RKO (cell line): Measurements from ENCODE around the gene POLD2.

Experiments used
- DNase-seq: peaks from one replicate; pipeline ENCODE4 v3.0.0-alpha.2; 2016; ENCODE audit warnings: low spot score

POLD2 gene

DNA sequence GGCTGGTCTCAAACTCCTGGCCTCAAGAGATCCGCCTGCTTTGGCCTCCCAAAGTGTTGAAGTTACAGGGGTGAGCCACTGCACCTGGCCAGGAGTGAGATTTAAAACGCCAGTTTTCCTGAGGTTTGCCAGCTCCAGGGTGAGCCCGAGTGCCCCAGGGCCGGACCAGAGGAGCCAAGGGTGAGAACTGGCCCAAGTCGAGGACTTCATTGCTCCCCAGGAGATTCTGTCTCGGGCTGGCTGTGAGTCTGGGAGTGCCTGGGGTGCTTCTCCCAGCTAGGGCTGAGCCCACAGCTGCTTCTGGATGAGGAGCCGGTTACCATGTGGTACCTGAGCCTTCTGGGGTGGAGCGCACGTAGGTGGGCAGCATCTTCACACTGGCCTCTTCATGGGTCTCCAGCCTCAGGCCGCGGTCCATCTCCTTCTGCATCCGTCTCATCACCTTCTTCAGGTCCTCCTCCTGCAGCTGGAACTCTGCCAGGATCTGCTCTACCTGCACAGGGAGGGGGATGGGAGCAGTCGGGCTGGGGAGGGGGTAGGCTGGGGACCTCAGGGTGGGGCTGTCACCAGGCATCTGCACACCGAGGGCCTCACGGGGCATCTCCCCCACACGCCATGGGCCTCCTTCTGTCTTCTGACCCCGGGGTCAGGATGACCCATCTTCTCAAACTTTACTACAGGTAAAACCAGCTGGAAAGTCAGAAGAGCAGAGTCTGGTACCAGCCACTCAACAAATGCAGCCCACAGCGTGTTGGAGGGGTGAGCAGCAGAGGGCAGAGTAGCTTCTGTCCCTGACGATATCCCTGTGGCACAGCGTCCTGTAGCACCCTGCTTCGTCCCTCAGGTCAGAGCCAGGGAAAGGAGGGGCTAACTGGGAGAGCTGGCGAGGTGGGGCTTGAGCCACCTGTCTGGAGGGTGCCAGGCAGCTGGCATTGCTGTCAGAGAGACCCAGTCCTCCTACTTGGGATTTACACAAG is 29.9 kb upstream of the POLD2 start:
- DNase-seq: no peak

DNA sequence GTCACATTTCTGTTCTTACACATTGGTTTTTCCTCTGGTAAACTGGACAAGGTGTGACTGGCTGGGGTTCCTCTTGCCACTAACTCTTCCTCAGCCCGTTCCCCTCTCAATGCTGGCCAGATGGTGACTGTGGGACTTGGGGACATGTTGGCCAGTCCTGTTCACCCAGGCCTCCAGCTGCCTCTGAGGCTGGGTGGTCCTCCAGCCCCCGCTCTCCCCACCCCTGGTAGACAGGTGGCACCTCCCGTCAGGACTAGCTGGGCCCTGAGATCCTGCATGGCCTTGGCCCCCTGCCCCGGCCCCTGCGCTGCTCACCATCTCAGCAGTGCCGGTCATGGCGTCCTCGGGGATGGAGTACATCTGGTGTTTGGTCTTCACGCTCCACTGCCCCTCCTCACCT is 28.6 kb upstream of the POLD2 start:
- DNase-seq: no peak

DNA sequence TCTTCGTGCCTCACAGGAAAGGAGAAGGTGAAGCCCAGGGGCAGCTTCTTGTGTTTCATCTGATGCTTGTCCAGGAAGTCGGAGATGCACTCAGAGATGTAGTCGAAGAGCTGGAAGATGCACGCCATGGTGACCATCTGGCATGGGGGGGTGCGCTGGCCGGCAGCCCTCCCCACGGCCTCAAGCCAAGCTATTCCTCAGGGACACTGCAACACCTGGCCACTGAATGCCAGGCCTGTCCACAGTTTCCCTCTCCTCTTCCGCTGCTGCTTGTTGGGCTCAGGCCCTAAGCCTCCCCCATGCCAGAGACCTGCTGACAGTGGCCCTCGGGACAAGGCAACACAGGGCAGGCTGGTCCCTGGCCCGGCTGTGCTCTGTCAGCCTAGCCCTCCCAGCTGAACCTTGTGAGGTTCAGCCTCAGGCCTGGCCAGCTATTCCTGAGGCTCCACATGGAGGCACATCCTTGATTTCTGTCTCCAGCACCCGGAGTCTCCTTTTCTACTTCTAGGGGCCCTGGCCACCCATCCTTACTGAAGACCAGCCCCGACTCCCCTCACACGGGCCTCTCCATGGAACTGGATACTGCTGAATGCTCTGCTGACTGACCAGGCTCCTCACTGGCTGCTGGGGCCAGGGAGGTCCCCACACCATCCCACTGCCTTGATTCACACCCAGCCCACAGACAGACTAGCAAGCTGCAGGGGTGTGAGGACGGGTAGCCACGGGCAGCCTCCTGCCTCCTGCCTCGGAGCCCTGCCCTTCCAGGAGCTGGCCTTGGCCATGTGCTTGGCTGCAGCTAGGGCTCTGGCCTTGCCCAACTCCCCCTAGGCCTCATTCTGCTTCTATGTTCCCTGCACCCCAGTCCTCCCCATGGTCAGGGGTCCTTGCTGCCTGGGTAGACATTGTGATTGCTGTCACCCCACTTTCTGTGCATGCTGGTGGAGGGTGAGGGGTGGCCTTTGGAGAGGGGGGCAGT is 27.9 kb upstream of the POLD2 start:
- DNase-seq: no peak

DNA sequence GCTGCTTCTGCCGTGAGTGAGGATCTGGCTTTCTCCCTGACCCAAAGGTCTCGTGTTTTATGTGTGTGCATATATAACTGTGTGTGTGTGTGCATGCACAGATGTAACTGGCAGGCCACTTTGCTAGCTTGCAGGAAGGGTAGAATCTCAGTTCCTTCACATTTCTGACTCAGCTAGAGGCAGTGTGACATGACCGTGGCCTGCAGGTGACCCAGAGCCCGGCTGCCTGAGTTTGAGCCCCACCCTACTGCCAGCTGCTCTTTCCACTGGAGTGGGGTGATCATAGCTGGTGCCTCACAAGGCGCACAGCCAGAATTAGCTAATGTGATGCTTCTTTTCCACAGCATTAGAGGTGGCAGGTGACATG is 27.1 kb upstream of the POLD2 start:
- DNase-seq: no peak

DNA sequence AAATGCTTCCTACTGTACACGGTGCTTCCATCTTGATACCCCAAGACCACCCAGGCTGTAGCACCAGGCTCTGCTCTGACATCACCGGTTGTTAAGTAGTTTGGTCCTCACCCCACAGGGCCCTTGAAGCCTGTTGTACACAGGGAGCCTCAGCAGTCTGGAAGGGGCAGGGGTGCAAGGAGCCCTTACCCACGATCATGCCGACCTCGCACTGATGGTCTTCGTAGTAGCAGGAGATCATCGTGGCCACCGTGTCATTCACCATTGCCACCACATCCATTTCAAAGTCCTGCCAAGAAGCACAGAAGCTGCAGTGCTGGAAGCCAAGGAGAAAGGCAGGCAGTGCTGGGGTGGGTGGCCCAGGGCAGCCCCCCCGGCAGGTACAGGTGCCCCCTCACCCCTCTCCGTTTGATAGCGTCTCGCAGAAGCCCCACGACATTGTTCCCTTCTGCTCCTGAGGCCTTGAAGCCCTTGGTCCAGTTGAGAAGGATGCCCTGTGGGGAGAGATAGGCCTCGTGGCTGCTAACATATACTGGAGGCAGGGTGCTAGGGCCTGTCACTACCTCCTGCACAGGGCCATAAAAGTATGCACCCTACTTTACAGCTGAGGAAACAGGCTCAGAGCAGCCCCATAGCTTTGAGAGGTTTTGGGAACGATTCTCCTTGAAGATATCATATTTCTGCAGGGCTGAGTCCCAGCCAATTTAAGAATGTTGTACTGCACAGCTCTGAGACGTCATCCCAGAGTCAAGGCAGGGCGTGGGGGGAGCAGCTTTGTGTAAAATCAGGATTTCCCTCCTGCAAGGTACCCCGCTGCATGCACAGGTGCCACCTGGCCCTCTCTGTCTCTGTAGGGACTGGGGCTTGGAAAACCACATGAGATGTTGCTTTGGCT is 26.5 kb upstream of the POLD2 start:
- no peak for DNase-seq

DNA sequence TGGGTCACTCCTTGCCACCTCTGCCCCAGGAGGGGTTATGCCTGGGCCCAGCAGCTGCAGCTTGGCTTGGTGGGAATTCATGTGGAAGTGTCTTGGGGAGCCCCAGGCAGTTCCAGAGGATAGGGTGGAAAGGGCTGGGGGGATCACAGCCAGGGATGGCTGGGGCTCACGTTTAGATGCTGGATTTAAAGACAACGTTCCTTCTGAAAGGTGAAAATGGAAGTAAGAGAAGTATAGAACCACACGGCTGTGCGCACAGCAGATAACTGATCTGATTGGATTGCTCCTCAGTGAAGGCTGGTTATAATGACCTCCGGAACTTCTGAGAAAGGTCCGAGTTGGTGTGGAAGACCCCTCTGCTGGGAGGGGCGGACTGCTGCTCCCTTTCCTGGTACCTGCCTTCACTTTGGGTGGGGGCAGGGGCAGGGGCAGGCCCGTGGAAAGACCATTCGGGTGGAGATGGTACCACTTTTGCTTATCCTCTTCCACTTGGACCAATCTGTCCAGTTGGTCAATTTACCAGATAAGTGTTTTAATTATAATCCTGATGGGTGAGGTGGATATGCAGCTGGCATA is 25.7 kb upstream of the POLD2 start:
- no peak for DNase-seq

DNA sequence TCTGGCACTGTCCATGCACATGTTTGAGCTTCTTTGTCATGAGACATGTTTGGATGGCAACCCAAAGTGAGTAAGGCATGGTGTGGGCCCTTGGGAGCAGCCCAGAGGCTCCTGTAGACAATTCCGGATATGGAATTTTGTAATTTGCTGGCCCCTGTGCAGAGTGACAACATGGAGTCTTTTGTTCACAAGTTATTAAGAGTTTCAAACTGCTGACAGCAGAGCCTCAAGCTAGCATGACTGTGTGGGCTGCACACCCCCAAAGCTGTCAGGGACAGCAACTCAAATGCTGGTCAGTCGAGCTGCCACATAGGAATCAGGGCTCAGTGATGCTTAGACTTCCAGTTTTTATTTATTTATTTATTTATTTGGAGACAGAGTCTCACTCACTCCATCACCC is 24.8 kb upstream of the POLD2 start:
- DNase-seq: no peak

DNA sequence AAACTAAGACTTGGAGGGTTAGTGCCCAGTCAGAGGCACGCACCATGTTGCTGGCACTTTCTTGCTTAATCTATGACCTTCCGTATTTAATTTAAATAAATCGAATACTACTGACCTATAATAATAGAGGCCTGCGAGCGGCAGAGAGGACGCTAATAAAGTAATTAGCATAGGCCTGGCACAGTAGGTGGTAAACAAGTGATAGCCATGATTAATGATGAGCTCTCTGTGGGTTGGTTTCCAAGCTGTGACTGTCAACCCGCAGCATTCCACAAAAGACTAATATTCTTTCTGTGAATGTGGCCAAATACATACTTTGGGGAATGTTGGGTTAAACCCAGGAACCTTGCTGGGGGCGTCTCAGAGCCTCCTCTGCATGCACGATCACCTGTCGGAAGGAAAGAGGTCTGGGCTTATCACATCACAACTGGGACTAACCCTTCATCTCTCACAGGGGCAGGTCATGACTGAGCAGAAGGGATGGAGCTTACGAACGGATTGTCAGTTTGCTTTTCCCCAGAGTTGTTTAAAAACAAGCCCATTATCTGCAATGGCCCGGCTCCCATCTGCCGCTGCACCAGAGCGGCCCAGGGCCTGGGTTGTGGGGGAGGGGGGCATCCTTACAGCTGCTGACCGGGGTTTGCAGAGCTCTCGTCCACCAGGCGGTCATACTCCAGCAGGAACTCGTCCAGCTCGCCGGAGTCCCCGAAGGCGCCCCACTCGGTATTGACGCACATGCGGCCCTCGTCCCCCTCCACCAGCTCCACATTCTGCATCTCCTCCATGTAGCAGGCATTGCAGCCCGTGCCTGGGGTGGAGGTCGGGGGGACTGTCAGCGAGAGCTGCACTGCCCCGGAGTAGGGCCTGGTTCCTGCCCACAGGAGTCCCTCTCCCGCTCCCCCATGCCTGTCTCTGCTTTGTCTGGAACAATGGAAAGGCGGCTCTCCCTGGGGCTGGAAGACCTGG is 24.0 kb upstream of the POLD2 start:
- DNase-seq: no peak

DNA sequence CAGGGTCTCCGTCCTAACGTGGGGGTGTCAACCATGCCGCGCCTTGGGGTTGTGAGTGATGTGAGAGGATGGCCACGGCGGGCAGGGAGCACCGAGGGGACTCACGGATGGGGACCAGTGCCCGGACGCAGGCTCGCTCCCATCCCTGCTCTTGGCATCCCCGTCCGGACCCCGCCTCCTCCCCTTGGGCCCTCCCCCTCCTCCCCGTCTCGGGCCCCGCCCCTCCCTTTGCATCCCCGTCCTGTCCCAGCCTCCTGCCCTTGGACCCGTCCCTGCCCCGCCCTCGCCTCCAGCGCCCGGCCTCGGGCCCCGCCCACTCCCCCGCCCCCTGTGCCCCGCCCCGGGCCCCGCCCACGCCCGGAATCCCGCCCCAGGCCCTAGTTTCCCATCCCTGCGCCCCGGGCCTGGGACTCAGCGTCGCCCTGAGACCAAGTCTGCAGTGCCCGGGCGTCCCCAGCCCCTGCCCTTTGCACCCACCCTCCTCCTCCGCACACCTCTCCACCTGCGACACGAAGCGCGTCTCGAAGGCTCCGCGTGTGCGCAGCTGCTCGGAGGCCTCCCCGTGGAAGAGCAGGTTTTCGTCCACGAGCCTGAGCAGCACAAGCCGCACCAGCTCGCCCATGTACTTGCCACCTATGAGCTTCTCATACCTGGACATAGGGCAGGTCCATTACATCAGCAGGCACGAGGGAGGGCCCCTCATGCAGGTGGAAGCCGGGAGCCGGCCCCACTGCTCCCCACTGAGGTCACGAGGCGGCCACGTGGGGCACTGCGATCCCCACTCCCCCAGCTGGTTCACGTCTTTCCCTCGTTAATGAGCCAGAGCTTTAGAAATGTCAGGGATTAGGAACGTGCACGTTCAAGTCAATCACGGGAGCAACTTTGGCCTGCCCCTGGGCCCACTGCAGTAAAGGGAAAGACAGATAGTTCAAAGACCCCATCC is 22.9 kb upstream of the POLD2 start:
- DNase-seq: no peak

DNA sequence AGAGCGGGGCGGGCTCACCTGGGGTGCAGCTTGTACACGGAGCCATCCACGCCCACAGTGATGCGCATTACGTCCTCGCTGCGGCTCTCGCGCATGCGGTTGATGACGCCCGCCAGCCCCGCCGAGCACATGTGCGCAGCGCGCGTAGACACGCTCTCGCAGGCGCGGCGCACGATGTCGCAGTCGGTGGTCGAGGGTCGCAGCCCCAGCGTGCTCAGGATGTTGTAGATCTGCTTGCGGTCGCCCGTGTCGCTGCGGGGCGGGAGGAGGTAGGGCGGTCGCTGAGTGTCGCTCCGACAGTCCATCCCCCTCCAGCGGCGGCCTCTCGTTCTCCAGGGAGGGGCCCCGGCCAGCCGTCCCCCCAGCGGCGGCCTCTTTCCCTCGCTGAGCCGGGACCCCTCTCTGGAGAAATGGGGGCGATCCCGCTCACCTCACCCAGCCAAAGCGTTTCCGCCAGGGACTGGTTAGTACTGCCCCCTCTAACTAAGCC is 22.2 kb upstream of the POLD2 start:
- DNase-seq: no peak

DNA sequence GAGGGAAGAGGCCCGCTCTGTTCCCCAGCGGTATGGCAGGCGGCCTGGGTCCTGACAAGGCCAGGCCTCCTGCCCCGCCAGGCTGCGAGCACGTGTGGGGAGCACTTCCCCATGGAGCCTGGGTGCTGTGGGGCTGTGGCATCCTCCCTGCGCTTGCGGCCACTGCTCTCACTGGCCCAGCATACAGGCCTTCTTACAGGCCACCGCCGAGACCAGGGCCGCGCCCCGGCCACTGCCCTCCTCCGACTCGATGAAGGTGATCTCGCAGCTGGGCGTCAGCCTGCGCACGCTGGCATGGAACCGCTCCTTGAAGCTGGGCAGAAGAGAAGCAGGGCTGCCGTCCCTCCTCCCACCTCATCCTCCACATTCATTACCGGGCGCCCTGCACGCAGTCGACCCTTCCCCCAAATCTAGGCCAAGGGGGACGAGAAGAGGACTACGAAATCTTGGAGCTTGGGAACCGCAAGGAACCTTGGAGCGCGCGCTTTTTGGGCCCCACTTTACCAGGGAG is 21.7 kb upstream of the POLD2 start:
- DNase-seq: no peak

DNA sequence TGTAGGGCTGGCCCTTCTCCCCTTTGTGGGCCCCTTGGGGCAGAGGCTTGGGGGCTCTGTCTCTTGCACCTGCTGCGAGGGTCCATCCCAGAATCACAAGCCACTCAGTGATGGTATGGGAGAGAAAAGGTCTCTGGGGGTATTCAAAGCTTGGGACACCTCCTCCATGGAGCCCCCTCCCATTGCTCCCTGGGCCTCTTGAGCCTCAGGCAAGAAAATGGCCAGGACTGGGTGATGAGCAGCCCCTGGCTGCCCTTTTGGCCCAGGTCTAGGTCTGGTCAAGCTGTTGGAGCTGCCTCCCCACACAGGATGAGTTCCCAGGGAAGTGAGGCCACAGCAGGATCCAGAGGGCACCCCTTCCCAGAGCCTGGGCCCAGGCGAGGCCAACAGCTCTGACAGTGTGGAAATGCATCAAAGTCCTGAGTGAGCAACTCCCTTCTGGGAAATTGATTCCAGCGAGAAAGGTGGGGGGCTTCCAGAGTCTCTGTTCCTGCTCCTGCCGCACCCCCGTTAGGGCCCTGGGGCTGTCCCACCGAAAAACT is 21.1 kb upstream of the POLD2 start:
- no peak for DNase-seq

DNA sequence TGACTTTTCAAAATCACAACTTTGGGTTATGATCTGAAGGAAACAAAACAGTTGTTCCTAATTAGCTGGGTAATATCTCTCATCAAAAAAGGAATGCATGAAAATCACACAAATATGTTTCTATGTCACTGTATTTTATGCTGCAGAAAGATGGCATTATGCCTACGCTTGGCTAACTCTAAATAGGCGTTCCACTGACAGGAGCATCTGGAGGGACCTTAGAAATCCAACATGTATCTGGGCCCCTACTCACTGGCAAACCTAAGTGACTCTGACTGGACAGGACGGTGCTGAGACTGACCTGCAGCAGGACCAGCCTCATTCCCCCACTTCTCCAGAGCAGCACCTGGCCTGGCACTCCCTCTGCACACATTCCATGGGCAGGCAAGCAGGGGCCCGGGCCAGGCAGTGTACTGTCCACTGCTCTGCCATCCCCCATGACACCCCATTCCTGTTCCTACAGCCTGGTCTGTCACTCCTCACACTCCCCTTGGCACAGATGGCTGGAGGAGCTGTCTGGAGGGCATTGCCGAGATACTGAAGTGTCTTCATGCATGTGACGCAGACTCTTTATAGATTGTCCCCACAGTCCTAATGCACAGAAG is 20.4 kb upstream of the POLD2 start:
- no peak for DNase-seq

DNA sequence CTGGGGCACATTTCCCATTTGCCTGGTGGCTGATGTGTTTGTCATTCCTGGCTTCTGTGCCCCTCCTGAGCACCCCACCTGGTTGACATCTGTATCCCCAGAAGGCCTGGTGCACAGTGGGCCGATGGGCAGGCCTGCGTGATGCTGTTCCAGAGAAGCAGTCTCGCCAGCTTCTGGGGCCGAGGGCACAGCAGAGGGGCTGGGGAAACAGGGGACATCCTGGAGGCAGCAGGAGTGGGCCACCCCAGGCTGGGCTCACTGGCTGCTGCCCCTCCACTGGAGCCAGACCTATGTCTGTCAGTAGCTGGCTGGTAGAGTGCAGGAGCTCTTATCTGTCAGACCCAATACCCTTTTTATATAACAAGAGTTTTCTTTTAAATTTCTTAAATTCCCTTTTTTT is 18.7 kb upstream of the POLD2 start:
- no peak for DNase-seq

DNA sequence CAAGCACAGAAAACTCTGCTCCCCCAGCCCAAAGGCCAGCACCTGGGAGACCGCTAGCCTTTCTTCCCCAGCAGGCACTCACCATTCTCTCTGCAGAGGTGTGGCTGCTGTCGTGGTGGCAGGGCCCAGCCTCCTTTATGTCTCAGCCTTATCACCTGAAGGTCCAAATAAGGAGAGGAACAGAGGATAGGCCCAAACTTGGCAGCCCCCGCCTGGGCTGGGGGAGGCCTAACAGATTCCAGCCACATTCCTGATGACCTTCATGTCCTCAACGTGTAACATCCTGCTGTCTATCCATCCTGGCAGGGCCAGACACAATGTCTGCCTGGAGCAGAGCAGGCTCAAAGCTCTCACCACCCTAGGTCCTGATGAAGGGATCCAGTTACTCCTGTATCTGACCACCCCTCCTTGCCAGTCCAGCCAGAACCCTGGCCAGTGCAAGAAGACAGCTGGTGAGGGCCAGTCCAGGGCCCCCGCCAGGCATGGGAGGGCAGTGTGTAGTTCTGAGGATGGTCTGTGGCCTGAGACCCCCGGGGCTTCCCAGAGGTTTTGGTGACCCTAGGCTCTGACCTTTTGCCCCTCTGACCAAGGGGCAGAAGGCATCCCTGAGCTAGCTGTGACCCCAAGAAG is 18.0 kb upstream of the POLD2 start, which contains the start of gene MYL7:
Gene MYL7 (minus strand): TSS at position 112 of the 630 bp plus-strand sequence. CDS start 27 bp downstream, at position 85.
- DNase-seq: no peak

DNA sequence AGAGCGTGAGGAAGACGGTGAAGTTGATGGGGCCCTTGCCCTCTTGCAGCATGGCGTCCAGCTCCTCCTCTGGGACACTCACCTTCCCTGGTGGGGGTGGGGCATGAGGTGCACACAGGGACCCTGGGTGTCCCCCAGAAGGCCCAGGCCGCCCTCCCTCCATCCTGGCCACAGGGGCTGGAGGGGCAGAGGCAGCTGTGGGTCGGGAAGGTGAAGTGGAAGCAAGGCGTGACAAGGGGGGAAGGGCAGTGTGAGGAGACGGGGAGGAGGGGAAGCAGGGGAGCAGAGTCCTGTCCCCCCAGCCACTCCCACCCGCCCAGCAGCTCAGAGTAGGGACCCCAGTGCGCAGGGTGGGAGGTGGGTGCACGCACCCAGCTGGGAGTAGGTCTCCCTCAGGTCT is 17.0 kb upstream of the POLD2 start:
- no peak for DNase-seq

DNA sequence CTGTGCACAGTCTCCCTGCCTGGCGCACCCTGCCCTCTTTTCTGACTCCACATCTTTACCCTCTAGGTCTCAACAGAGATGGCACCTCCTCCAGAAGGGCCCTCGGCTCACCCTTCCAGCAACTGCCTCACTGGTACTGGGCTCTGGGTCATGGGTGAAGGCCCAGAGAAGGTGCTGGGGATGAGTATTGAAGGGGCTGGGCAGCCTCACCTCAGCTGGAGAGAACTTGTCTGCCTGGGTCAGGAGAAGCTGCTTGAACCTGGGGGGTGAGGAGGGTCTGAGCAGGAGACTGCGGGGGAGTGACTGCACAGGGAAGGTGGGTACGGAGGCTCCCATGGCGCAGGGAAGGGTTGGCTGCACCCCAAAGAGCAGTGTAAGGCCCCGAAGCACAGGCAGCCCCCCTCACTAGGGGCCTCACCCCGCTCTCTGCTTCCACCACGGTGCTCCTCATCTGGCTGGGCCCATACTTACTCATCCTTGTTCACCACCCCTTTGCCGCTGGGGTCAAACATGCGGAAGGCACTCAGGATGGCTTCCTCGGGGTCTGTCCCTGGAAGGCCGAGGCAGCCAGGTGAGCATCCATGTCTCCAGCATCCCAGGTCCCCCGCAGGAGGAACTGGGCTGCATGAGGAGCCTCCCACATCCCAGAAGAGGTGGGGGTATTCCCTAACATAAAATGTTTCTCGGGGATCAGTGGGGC is 16.1 kb upstream of the POLD2 start:
- DNase-seq: no peak
